NCI-H2171 (cell line): ENCODE results near the gene STAG1.
"Not testable (repeated sequence)": the region's sequence is repeated elsewhere in the genome, so short reads cannot be mapped to it uniquely, and the experiment has no call there.

Experiments used
- DNase-seq: peaks from one replicate; lab custom pipeline; 2025; lab: John Stamatoyannopoulos, UW

Gene STAG1

GRCh38 chr3:136703429-136703828, 48.7 kb downstream of the STAG1 start:
- DNase-seq, result no peak

- DNase-seq, result no peak
Measured at GRCh38 chr3:136699271-136699828, 52.8 kb downstream of the STAG1 start.

- DNase-seq, result no peak
Measured at GRCh38 chr3:136698361-136698760, 53.8 kb downstream of the STAG1 start.

- no peak for DNase-seq
Measured at GRCh38 chr3:136696797-136697196, 55.4 kb downstream of the STAG1 start.

GRCh38 chr3:136694321-136694720, 57.9 kb downstream of the STAG1 start:
- no peak for DNase-seq

GRCh38 chr3:136690599-136690998, 61.6 kb downstream of the STAG1 start:
- DNase-seq, result no peak

DNA sequence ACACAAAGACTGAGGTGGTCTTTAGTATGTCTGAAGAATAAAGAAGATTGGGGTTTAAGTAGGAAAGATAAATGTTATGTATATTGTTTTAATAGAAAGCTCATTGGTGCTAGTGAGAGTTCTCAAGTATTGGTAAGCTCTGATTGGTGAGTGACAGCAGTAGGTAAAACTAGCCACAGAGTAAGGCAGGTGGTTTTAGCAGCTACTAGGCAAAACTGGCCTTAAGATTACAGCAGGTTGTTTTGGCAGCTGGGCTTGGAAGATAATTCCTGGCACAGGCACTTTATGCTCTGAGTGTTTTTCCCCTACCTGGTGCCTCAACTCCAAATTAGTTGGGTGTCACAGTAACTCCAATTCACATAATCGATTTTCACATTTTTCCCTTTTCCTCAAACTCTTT, 66.3 kb downstream of the STAG1 start:
- no peak for DNase-seq

DNA sequence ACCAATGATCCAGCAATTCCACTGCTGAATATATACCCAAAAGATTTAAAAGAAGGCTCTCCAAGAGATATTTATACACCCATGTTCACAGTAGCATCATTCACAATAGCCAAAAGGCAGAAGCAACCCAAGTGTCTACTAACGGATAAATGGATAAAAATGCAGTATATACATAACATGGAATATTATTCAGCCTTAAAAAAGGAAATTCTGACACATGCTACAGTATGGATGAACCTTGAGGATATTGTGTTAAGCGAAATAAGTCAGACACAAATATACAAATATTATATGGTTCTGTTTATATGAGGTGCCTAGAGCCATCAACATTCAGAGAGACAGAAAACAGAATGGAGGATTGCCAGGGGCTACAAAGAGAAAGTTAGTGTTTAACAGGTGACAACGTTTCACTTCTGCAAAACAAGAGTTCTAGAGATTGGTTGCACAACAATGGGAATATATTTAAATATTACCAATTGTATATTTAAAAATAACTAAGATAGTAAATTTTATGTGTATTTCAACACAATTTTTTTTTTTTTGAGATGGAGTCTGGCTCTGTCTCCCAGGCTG, 69.4 kb downstream of the STAG1 start:
- no peak for DNase-seq

DNA sequence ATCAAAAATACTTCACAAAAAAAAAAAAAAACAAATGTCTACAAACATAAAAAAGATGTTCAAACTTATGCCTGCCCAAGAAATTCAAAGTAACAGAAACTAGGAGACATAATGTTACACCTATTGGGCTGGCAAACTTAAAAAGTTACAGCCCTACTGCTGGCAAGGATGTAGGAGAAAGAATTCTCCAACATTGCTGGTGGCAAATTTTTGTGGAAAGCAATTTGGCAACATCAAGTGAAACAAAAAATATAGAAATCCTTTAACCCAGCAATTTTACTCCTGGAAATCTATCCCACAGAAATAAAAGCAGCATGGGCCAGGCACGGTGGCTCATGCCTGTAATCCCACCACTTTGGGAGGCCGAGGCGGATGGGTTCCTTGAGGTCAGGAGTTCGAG, 73.2 kb downstream of the STAG1 start:
- no peak for DNase-seq

DNA sequence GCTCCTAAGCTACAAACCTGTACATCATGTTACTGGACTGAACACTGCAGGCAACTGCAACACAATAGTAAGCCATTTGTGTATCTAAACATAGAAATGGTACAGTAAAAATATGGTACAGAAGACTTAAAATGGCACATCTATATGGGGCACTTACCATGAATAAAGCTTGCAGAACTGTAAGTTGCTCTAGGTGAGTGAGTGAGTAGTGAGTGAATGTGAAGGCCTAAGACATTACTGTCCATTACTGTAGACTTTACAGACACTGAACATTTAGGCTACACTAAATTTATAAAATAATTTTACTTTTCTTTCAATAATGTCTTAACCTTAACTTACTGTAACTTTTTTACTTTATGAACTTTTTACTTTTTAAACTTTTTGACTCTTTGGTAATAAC, 76.2 kb downstream of the STAG1 start:
- no peak for DNase-seq

GRCh38 chr3:136675150-136675858, 76.9 kb downstream of the STAG1 start:
- DNase-seq, result no peak

DNA sequence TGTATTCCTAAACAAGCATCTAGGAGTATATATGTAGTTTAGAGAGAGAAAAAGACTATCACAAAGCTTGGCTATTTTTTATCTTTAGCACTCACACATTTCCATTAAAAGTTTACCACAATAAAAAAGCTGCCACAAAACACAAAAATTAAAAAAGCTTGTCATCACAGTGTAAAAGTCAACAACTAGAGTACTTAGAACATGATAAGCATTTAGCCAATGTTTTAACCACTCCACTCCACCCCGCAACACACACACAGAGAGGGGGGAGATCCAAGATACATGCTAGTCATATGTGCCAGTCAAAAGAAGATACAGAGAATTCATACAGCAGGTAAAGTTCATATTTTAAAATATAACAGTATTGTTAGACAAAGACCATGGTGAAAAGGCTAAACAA, 79.7 kb downstream of the STAG1 start:
- no peak for DNase-seq

DNA sequence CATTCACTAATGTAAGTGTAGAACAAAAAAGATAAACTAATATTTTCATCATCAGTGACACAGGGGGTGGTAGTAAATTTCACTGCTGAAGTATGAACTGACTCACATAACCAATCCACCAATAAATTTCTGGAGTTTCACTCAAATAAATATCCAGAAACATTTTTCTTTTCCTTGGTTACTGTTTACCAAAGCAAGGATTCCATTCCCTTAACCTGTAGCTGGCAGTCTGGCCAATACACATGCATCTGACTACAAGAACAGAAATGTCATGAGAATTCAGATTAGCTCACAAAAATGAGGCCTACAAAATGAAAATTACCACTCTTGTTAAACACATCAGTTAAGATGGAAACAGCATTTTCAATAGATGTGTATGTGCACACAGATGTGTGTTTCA, 80.3 kb downstream of the STAG1 start:
- DNase-seq, result no peak

- DNase-seq, result no peak
Measured at GRCh38 chr3:136670166-136670565, 82.0 kb downstream of the STAG1 start.

DNA sequence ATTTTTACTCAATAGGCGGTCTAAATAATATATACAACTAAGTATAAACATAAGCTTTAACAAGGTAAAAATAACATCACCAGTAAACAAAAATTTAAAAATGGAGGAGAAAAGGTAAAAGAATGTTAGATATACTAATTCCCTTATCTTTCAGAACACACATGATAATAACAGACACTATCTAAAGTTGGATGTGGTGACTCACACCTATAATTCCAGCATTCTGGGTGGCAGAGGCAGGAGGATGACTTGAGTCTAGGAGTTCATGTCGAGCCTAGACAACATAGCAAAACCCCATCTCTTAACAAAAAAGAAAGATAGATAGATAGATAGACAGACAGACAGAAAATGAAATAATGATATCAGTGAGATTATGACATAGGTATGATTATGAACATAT, 85.1 kb downstream of the STAG1 start:
- no peak for DNase-seq

GRCh38 chr3:136666301-136666700, 85.9 kb downstream of the STAG1 start:
- DNase-seq, result not testable (repeated sequence)

DNA sequence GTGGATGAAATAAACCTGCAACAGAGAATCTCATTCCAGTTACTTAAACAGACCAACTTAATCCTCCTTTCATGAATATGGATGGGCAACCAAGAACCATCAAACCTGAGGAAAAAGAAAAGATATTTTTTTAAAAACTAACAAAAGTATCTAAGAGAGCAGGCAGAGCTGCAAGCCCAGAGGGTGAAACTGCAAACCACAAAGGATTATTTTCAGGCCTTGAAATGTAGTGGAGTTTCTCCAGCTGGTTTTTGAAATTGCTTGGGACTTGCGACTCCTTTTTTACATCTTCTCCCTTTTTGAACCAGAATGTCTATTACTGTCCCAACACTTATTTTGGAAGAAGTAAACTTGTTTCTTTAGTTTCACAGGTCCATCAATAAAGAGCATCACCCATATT, 87.4 kb downstream of the STAG1 start:
- DNase-seq, result no peak

DNA sequence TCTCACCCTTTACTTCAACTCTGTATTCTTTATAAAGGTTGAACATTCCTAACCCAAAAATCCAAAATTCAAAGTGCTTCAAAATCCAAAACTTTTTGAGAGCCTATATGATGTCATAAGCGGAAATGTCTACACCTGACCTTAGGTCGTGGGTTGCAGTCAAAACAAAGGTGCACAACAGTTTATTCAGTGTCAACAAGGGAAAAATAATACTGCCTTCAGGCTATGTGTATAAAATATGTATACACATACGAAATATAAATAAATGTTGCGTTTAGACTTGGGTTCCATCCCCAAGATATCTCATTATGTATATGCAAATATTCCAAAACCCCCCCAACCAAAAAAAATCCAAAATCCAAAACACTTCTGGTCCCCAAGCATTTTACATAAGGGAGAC, 90.9 kb downstream of the STAG1 start:
- no peak for DNase-seq

DNA sequence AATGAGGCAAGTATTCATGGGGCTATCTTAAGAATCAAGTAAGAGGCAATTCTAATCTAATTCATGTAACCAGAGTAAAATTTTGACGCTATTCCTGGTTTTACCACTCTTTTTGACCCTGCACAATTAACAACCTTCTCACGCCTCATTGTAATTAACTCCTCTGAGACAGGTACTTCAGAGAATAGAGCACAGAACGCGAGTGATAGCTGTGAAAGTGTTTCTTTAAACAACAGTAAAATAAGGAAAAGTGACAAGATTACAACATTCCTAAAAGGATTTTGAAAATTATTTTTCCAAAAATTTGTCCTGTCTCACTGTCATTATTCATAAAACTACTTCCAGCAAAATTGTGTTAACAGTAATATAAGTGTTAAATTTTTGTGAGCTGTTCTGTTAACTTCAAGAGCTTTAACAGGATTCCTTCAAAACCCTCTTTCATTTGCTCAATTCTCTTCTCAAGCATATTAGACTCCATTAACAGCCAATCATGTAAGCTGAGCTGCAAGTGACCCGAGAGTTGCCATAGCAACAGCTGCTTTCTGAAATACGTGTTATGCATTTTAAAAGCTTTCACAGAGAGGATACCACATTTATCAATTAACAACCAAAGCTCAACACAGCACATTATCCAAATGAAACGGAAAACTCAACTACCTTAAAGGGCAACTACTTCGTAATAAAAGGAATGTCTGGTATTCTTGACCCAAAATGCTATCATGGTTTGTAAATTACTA, 93.1 kb downstream of the STAG1 start:
- peak; percentile 58 for DNase-seq

DNA sequence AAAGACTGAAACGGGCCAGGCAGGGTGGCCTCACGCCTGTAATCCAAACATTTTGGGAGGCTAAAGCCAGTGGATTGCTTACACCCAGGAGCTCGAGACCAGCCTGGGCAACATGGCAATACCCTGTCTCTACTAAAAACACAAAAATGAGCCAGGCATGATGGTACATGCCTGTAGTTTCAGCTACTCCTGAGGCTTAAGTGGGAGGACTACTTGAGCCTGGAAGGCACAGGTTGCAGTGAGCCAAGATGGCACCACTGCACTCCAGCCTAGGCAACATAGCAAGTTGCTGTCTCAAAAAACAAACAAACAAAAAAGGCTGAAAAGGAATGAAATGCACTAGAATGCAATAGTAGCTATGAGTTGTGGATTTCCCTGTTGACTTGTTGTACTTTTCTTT, 94.7 kb downstream of the STAG1 start:
- no peak for DNase-seq

GRCh38 chr3:136653628-136654027, 98.5 kb downstream of the STAG1 start:
- DNase-seq, result no peak

DNA sequence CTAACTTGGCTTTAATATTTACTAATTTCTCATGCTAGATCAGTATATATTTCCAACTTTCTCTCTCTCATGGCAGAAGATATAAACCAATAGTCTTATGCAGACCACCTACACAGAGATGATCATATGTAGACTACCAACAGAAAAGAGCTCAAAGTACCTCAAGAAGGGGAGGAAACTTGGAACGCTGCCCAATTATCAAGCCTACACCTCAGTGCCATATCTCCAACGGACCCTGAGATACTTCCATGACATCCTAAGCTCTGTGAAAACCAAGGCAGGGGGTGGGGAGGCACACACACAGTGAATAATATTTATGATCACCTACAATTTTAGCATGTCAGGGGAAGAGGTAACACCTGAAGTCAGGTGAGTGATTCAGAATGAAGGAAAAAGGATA, 100.6 kb downstream of the STAG1 start:
- no peak for DNase-seq

GRCh38 chr3:136650461-136650860, 101.7 kb downstream of the STAG1 start:
- DNase-seq, result no peak
